ENCODE measurements around the gene EGF.

EGF gene

DNA sequence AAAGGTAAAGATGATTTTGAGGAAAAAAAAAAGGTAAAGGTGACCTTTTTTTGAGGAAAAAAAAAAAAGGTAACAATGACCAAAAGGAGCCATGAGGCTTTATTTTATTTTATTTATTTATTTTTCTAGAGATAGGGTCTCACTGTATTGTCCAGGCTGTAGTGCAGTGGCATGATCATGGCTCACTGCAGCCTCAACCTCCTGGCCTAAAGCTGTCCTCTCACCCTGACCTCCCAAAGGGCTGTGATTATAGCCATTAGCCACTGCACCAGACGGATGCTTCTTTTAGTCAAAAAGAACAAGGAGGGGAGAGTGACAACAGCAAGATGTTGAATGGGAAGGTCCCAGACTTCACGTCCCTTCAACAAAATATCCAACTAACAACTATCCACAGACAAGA is 34.3 kb upstream of the EGF start:
- no peak overlapping the region for H3K4me2 ChIP-seq (ENCODE audit: low read length)
- H4K20me1 ChIP-seq (ENCODE audit: insufficient read depth, low read length), result no peaks in the 10 kb centered on the region
- no peak overlapping the region for H2AFZ ChIP-seq (ENCODE audit: low read length)
- no peak overlapping the region for H3K4me3 ChIP-seq (ENCODE audit: low read depth, low read length, poor library complexity, severe bottlenecking)
- no peaks in the 10 kb centered on the region for H3K4me1 ChIP-seq (ENCODE audit: insufficient read depth, low read length, severe bottlenecking)
- no peaks in the 10 kb centered on the region for H3K27me3 ChIP-seq (ENCODE audit: insufficient read depth, low read length)
- H3K27ac ChIP-seq (ENCODE audit: low read depth, low read length, poor library complexity, severe bottlenecking), result no peak overlapping the region
- no peaks in the 10 kb centered on the region for H3K79me2 ChIP-seq (ENCODE audit: insufficient read depth, low read length)
- H3K36me3 ChIP-seq (ENCODE audit: insufficient read depth, low read length), result no peaks in the 10 kb centered on the region
- no peaks in the 10 kb centered on the region for H3F3A ChIP-seq (ENCODE audit: insufficient read depth, low read length)
- H3K9me2 ChIP-seq (ENCODE audit: low read depth, low read length), result no peaks in the 10 kb centered on the region
- TF ChIP-seq EZH2 (IDR thresholded peaks at IDR 0.05; ENCODE audit: borderline replicate concordance, low read length), result no peak
- TF ChIP-seq, protein P1, sequence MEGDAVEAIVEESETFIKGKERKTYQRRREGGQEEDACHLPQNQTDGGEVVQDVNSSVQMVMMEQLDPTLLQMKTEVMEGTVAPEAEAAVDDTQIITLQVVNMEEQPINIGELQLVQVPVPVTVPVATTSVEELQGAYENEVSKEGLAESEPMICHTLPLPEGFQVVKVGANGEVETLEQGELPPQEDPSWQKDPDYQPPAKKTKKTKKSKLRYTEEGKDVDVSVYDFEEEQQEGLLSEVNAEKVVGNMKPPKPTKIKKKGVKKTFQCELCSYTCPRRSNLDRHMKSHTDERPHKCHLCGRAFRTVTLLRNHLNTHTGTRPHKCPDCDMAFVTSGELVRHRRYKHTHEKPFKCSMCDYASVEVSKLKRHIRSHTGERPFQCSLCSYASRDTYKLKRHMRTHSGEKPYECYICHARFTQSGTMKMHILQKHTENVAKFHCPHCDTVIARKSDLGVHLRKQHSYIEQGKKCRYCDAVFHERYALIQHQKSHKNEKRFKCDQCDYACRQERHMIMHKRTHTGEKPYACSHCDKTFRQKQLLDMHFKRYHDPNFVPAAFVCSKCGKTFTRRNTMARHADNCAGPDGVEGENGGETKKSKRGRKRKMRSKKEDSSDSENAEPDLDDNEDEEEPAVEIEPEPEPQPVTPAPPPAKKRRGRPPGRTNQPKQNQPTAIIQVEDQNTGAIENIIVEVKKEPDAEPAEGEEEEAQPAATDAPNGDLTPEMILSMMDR (IDR thresholded peaks at IDR 0.05; ENCODE audit: low read length), result no peak
- H3K9me3 ChIP-seq (ENCODE audit: low read length), result no peaks in the 10 kb centered on the region
- H3K9ac ChIP-seq (ENCODE audit: low read length), result no peak overlapping the region

DNA sequence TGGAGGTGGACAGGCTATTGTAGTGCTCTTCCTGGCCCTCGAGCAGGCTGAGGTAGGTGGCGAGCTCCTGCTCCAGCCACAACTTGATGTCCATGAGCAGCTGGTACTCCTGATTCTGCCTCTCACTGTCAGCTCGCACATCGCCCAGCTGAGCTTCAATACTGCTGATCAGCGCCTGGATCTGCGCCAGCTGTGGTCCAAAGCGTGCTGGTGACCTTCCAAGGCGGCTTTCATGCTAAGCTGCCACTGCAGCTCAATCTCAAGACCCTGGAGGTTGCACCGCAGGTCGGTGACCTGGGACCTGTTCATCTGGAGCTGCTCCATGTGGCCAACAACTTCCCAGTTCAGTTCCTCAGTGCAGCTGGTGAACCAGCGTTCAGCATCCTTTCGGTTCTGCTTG is 33.6 kb upstream of the EGF start:
- H3F3A ChIP-seq (ENCODE audit: insufficient read depth, low read length), result no peaks in the 10 kb centered on the region
- H3K36me3 ChIP-seq (ENCODE audit: insufficient read depth, low read length), result no peaks in the 10 kb centered on the region
- no peaks in the 10 kb centered on the region for H3K9me3 ChIP-seq (ENCODE audit: low read length)
- TF ChIP-seq EZH2 (IDR thresholded peaks at IDR 0.05; ENCODE audit: borderline replicate concordance, low read length), result no peak
- TF ChIP-seq, protein P1 (IDR thresholded peaks at IDR 0.05; ENCODE audit: low read length), result no peak
- no peaks in the 10 kb centered on the region for H3K4me1 ChIP-seq (ENCODE audit: insufficient read depth, low read length, severe bottlenecking)
- H3K4me3 ChIP-seq (ENCODE audit: low read depth, low read length, poor library complexity, severe bottlenecking), result no peak overlapping the region
- H3K79me2 ChIP-seq (ENCODE audit: insufficient read depth, low read length), result no peaks in the 10 kb centered on the region
- H3K27me3 ChIP-seq (ENCODE audit: insufficient read depth, low read length), result no peaks in the 10 kb centered on the region
- H3K9me2 ChIP-seq (ENCODE audit: low read depth, low read length), result no peaks in the 10 kb centered on the region
- no peaks in the 10 kb centered on the region for H4K20me1 ChIP-seq (ENCODE audit: insufficient read depth, low read length)
- no peak overlapping the region for H2AFZ ChIP-seq (ENCODE audit: low read length)
- no peak overlapping the region for H3K9ac ChIP-seq (ENCODE audit: low read length)
- no peak overlapping the region for H3K27ac ChIP-seq (ENCODE audit: low read depth, low read length, poor library complexity, severe bottlenecking)
- no peak overlapping the region for H3K4me2 ChIP-seq (ENCODE audit: low read length)

DNA sequence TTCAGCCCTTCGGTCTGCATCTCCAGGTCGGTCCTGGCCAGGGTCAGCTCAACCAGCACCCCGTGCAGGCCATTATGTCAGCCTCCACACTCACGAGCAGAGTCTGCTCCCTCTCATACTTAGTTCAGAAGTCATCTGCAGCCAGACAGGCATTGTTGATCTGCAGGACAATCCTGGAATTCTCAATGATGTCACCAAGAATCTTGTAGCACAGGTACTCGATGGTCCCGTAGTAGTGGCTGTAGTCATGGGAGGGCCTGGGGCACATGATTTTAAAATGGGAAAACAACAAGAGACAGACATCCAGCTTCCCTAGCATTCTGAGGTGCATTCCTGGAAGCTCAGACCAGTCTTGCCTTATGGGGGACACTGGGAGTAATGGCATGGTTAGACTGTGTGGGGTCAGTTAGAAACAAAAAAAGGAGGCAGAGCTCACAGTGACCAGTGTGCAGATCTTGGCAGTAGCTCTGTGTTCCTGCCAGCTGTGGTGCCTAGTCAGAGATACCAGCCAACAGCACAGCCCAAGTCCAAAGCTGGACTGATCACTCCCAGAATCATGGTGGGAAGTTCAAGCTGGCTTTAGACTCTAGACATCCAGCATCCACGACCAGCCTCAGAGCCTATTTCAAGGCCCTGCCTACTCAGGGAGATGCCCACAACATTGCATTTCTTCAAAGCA is 32.9 kb upstream of the EGF start:
- Histone ChIP-seq H3K4me2 (ENCODE audit: low read length) (no peak overlapping the region), H3K79me2 (ENCODE audit: insufficient read depth, low read length) (no peaks in the 10 kb centered on the region), H3K27me3 (ENCODE audit: insufficient read depth, low read length) (no peaks in the 10 kb centered on the region), H3K4me1 (ENCODE audit: insufficient read depth, low read length, severe bottlenecking) (no peaks in the 10 kb centered on the region), H3K4me3 (ENCODE audit: low read depth, low read length, poor library complexity, severe bottlenecking) (no peak overlapping the region), H3K27ac (ENCODE audit: low read depth, low read length, poor library complexity, severe bottlenecking) (no peak overlapping the region), H3F3A (ENCODE audit: insufficient read depth, low read length) (no peaks in the 10 kb centered on the region), H3K9me3 (ENCODE audit: low read length) (no peaks in the 10 kb centered on the region), H4K20me1 (ENCODE audit: insufficient read depth, low read length) (no peaks in the 10 kb centered on the region), H3K36me3 (ENCODE audit: insufficient read depth, low read length) (no peaks in the 10 kb centered on the region), H3K9me2 (ENCODE audit: low read depth, low read length) (no peaks in the 10 kb centered on the region), H2AFZ (ENCODE audit: low read length) (no peak overlapping the region), H3K9ac (ENCODE audit: low read length) (no peak overlapping the region)
- TF ChIP-seq EZH2 (IDR thresholded peaks at IDR 0.05; ENCODE audit: borderline replicate concordance, low read length), result no peak
- TF ChIP-seq, protein P1 (IDR thresholded peaks at IDR 0.05; ENCODE audit: low read length), result no peak

All from OCI-LY1 (cell line).